ENCODE results near the gene GABRR1. TPM values are rescaled to one million over a fixed set of nuclear protein-coding genes. Genes with fewer than 3 reads are reported as not detected.

GABRR1 gene
- total RNA-seq, 2 donors from 2014 or later: 0.24 TPM; not detected in 1

GRCh38 chr6:89257346-89257745 lies 40.2 kb upstream of the GABRR1 start:
- Histone ChIP-seq H3K27ac (no peak overlapping the region), H3K4me1 (no peaks in the 10 kb centered on the region), H3K36me3 (no peaks in the 10 kb centered on the region), H3K4me3 (no peak overlapping the region), H3K27me3 (no peaks in the 10 kb centered on the region), H3K9me3 (no peaks in the 10 kb centered on the region)
- TF ChIP-seq CTCF (IDR thresholded peaks at IDR 0.05): no peak
- DNase-seq (ENCODE audit: low spot score): no peak

DNA sequence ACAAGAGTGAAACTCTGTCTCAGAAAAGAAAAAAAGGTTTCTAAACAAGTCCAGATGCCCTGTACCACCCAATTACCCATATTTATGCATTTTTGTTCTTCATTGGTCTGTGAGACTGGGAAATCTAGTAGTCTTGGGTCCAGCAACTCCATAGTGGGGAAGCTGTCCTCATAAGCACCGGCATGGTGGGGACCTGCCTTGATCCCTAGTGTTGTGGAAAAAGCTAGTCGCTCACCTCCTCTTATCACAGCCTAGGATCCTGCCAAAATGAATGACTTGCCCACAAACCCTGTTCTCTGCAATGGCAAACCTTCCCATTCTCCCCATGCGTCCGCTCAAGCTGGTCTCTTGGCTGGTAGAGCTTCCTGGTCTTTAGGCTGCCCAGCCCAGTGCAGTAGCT lies 38.3 kb upstream of the GABRR1 start:
- Histone ChIP-seq H3K36me3 (no peaks in the 10 kb centered on the region), H3K27ac (no peak overlapping the region), H3K27me3 (no peaks in the 10 kb centered on the region), H3K9me3 (no peaks in the 10 kb centered on the region), H3K4me3 (no peak overlapping the region), H3K4me1 (no peaks in the 10 kb centered on the region)
- no peak for TF ChIP-seq CTCF (IDR thresholded peaks at IDR 0.05)
- no peak for DNase-seq (ENCODE audit: low spot score)

DNA sequence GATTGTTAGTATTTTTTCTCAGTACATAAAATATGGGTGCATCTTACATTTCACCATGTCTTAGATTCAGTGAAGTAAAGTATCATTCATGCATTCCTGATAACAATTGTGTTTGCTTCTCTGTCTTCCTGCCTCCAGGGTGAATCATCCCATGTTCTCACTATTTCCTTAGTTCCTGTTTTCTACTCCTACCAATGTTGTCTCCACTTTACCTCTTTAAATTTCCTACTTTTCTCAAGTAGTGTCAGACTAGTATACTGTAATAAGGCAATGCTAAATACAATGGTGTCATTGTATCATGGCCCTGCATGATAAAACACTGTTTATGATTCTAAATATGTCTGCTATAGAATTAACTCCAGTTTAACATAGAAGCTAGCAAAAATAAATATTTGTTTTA lies 37.4 kb upstream of the GABRR1 start:
- H3K9me3 ChIP-seq: no peaks in the 10 kb centered on the region
- TF ChIP-seq CTCF (IDR thresholded peaks at IDR 0.05): no peak
- H3K4me3 ChIP-seq: no peak overlapping the region
- H3K27me3 ChIP-seq: no peaks in the 10 kb centered on the region
- H3K36me3 ChIP-seq: no peaks in the 10 kb centered on the region
- no peak for DNase-seq (ENCODE audit: low spot score)
- H3K4me1 ChIP-seq: no peaks in the 10 kb centered on the region
- no peak overlapping the region for H3K27ac ChIP-seq

- no peak for TF ChIP-seq CTCF (IDR thresholded peaks at IDR 0.05)
- no peak for DNase-seq (ENCODE audit: low spot score)
- no peaks in the 10 kb centered on the region for H3K9me3 ChIP-seq
Measured at GRCh38 chr6:89252907-89253306, 35.7 kb upstream of the GABRR1 start.

GRCh38 chr6:89251976-89252375 lies 34.8 kb upstream of the GABRR1 start:
- Histone ChIP-seq H3K27me3 (no peaks in the 10 kb centered on the region), H3K36me3 (no peaks in the 10 kb centered on the region), H3K9me3 (no peaks in the 10 kb centered on the region), H3K4me3 (no peak overlapping the region), H3K4me1 (no peaks in the 10 kb centered on the region), H3K27ac (no peak overlapping the region)
- no peak for DNase-seq (ENCODE audit: low spot score)
- no peak for TF ChIP-seq CTCF (IDR thresholded peaks at IDR 0.05)

More at GRCh38 chr6:89252907-89253306, 35.7 kb upstream of the GABRR1 start:
- H3K4me1 ChIP-seq: no peaks in the 10 kb centered on the region
- no peaks in the 10 kb centered on the region for H3K27me3 ChIP-seq
- H3K4me3 ChIP-seq: no peak overlapping the region
- no peaks in the 10 kb centered on the region for H3K36me3 ChIP-seq
- no peak overlapping the region for H3K27ac ChIP-seq

- no peak for TF ChIP-seq CTCF (IDR thresholded peaks at IDR 0.05)
- H3K4me3 ChIP-seq: no peak overlapping the region
- no peak for DNase-seq (ENCODE audit: low spot score)
Measured at GRCh38 chr6:89251170-89251569, 34.0 kb upstream of the GABRR1 start.

More at GRCh38 chr6:89251170-89251569, 34.0 kb upstream of the GABRR1 start:
- Histone ChIP-seq H3K27ac (no peak overlapping the region), H3K36me3 (no peaks in the 10 kb centered on the region), H3K9me3 (no peaks in the 10 kb centered on the region), H3K4me1 (no peaks in the 10 kb centered on the region), H3K27me3 (no peaks in the 10 kb centered on the region)
